CD4-positive, alpha-beta T cell (primary cell): ENCODE data around the gene ATP23. TPM values are rescaled to one million over a fixed set of nuclear protein-coding genes. Genes with fewer than 3 reads are reported as not detected.

Source experiments
- ATAC-seq: fragments of 200-7000 bp; cut with Tn5 transposase; one replicate; pipeline ENCODE4 v1.10.0; 2022; ENCODE audit warnings: mild to moderate bottlenecking; ENCODE audit not compliant: poor library complexity
- CTCF ChIA-PET: fragments of 350-600 bp; sonication (Branson Sonifier 250); formaldehyde crosslinking; loops from one replicate; lab custom pipeline; 2021; ENCODE audit warnings: antibody characterized with exemption, inconsistent platforms; lab: Charles Lee
- POLR2A ChIA-PET: fragments of 350-600 bp; sonication (Branson Sonifier 250); formaldehyde crosslinking; loops from one replicate; lab custom pipeline; 2021; ENCODE audit warnings: antibody characterized with exemption, inconsistent platforms; lab: Charles Lee
- DNase-seq, 14 experiments: peaks; one replicate each; pipeline ENCODE4 v3.0.0-alpha.2; 2013 to 2020; ENCODE audit warnings: mixed read lengths in 2 of 14
- H3K27ac ChIP-seq, 2 donors: one replicate each; pipeline versions ENCODE4 v1.5.1 to v1.7.0; 2013; ENCODE audit warnings: low read length in 2 of 2, low read depth in 1 of 2, mild to moderate bottlenecking in 1 of 2
- H3K27me3 ChIP-seq, 2 experiments: 1 replicate in 1 of 2; 2 replicates in 1 of 2; pipeline versions ENCODE4 v1.6.1 to v1.7.0; 2013; ENCODE audit warnings: low read length in 2 of 2, control low read depth in 1 of 2, mild to moderate bottlenecking in 1 of 2, moderate library complexity in 1 of 2; ENCODE audit not compliant: insufficient read depth in 2 of 2, control insufficient read depth in 1 of 2
- H3K36me3 ChIP-seq: one replicate; pipeline ENCODE4 v1.6.1; 2013; ENCODE audit warnings: low read length, control low read depth; ENCODE audit not compliant: insufficient read depth
- H3K4me1 ChIP-seq: one replicate; pipeline ENCODE4 v1.6.1; 2013; ENCODE audit warnings: low read length, control low read depth; ENCODE audit not compliant: insufficient read depth
- H3K4me3 ChIP-seq: one replicate; pipeline ENCODE4 v1.5.1; 2013; ENCODE audit warnings: mild to moderate bottlenecking, low read length, moderate library complexity
- H3K9me3 ChIP-seq, 2 experiments: 1 replicate in 1 of 2; 2 replicates in 1 of 2; pipeline versions ENCODE4 v1.6.1 to v1.7.0; 2013; ENCODE audit warnings: low read length in 2 of 2, mild to moderate bottlenecking in 2 of 2, control low read depth in 1 of 2, moderate library complexity in 1 of 2; ENCODE audit not compliant: control insufficient read depth in 1 of 2, insufficient read depth in 1 of 2
- H3K27ac Mint-ChIP-seq: one replicate; pipeline ENCODE4 v1.8.0; 2020; ENCODE audit warnings: mixed read lengths
- H3K27me3 Mint-ChIP-seq: one replicate; pipeline ENCODE4 v1.8.0; 2021; ENCODE audit warnings: mixed read lengths
- H3K36me3 Mint-ChIP-seq: one replicate; pipeline ENCODE4 v1.8.0; 2021; ENCODE audit warnings: low read depth, mixed read lengths
- H3K4me1 Mint-ChIP-seq: one replicate; pipeline ENCODE4 v1.8.0; 2021; ENCODE audit warnings: low read depth, mixed read lengths
- H3K4me3 Mint-ChIP-seq: one replicate; pipeline ENCODE4 v1.8.0; 2020; ENCODE audit warnings: mild to moderate bottlenecking, mixed read lengths
- H3K9me3 Mint-ChIP-seq: one replicate; pipeline ENCODE4 v1.8.0; 2020; ENCODE audit warnings: mixed read lengths
- CTCF ChIP-seq: fragments of 200-600 bp; IDR thresholded peaks from one replicate; pipeline ENCODE4 v1.8.0; 2022; ENCODE audit warnings: antibody characterized with exemption, mild to moderate bottlenecking
- intact Hi-C, 2 experiments: fragments of 100-400 bp; cut with DNase I in 1 of 2; cut with micrococcal nuclease in 1 of 2; formaldehyde crosslinking; loops; one replicate each; pipeline versions ENCODE4 v1.15.1 to v1.9.0; 2023 to 2025; cut with DNase I, micrococcal nuclease
- total RNA-seq, 174 experiments: library from RNA in 2 of 174; stranded (reverse) in 2 of 174; gene quantifications; one replicate each; pipeline ENCODE4 v1.2.3 and lab custom pipeline; 2021 to 2026

ATP23 gene
- total RNA-seq, 2 experiments from 2014 or later: 5.3 to 5.6 TPM

DNA sequence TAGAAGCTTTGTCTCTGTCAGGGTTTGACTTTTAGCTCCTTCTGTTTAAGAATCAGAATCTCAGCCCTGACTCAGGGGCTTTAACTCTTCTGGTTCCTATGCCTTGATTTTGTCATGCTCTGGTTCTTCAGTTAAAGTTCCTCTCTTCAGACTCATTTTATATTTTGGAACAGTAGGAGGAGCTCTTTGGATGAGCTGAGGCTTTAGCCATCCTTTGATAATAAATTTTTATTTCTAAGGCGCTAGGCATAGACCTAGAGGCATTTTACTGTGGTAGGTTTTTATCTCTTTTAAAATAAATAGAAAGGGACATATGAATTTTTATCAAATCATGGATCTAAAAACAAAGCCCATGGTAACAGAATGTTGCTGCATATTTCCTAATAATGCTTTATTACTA is 51.7 kb downstream of the ATP23 start:
- Mint-ChIP-seq H3K36me3 (no peaks in the 10 kb centered on the region), H3K4me1 (no peaks in the 10 kb centered on the region), H3K9me3 (peaks cover 6% of the 10 kb centered on the region), H3K4me3 (no peak overlapping the region), H3K27ac (no peak overlapping the region), H3K27me3 (no peaks in the 10 kb centered on the region)
- H3K4me1 ChIP-seq: no peaks in the 10 kb centered on the region
- H3K9me3 ChIP-seq: peaks cover 18 to 25% of the 10 kb centered on the region in 2 experiments
- TF ChIP-seq CTCF: no peak
- H3K27me3 ChIP-seq: peaks cover 0 to 5% of the 10 kb centered on the region in 2 experiments
- H3K27ac ChIP-seq: no peak overlapping the region
- no peak for ATAC-seq
- H3K36me3 ChIP-seq: no peaks in the 10 kb centered on the region
- no peak overlapping the region for H3K4me3 ChIP-seq
- ChIA-PET POLR2A (no interaction called here), CTCF (no interaction called here)
- no peak for DNase-seq
- intact Hi-C loops: no loop called here

GRCh38 chr12:57993834-57994233 is 52.5 kb downstream of the ATP23 start:
- no peak overlapping the region for H3K4me3 ChIP-seq
- H3K4me1 ChIP-seq: no peaks in the 10 kb centered on the region
- ChIA-PET CTCF (no interaction called here), POLR2A (no interaction called here)
- TF ChIP-seq CTCF: no peak
- peaks cover under 1% of the 10 kb centered on the region for H3K27me3 Mint-ChIP-seq
- peaks cover 8% of the 10 kb centered on the region for H3K9me3 Mint-ChIP-seq
- ATAC-seq (no peak), DNase-seq (no peak)
- no peaks in the 10 kb centered on the region for H3K36me3 ChIP-seq
- no peak overlapping the region for H3K27ac Mint-ChIP-seq
- H3K4me1 Mint-ChIP-seq: no peaks in the 10 kb centered on the region
- no peak overlapping the region for H3K27ac ChIP-seq
- no peak overlapping the region for H3K4me3 Mint-ChIP-seq
- intact Hi-C loops: no loop called here
- peaks cover 0 to 7% of the 10 kb centered on the region in 2 experiments for H3K27me3 ChIP-seq
- H3K9me3 ChIP-seq: peaks cover 26 to 33% of the 10 kb centered on the region in 2 experiments
- H3K36me3 Mint-ChIP-seq: peaks cover 1% of the 10 kb centered on the region

DNA sequence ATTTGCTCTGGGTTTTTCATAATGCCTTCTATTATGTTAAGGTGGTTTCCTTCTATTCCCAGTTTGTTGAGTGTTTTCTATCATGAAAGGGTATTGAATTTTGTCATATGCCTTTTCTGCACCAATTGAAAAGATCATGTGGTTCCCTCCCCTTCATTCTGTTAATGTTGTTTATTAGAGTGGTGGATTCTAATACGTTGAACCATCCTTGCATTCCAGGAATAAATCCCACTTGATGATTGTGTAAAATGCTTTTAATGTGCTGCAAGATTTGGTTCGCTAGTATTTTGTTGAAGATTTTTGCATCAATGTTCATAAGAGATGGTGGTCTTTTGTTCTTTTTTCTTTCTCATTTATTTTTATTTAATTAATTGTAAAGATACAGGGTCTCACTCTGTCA is 55.2 kb downstream of the ATP23 start:
- Mint-ChIP-seq H3K27ac (no peak overlapping the region), H3K36me3 (peaks cover 8% of the 10 kb centered on the region), H3K9me3 (peaks cover 22% of the 10 kb centered on the region), H3K4me3 (no peak overlapping the region), H3K4me1 (no peaks in the 10 kb centered on the region), H3K27me3 (peaks cover 7% of the 10 kb centered on the region)
- no peak overlapping the region for H3K27ac ChIP-seq
- no peak for TF ChIP-seq CTCF
- ATAC-seq (no peak), DNase-seq (no peak)
- H3K27me3 ChIP-seq: peaks cover 0 to 10% of the 10 kb centered on the region in 2 experiments
- no peaks in the 10 kb centered on the region for H3K36me3 ChIP-seq
- intact Hi-C loops: no loop called here
- no peak overlapping the region for H3K4me3 ChIP-seq
- H3K9me3 ChIP-seq: peaks cover 22 to 55% of the 10 kb centered on the region in 2 experiments
- CTCF ChIA-PET: no interaction called here
- POLR2A ChIA-PET: no interaction called here
- H3K4me1 ChIP-seq: no peaks in the 10 kb centered on the region
